SH-SY5Y (cell line): ENCODE measurements around the gene METTL22.

Experiments
- GATA2 ChIP-seq: IDR thresholded peaks from 2 replicates; pipeline ENCODE4 v1.6.1; 2011; ENCODE audit warnings: mild to moderate bottlenecking, low read depth, low read length
- GATA3 ChIP-seq: IDR thresholded peaks from 2 replicates; pipeline ENCODE4 v1.6.1; 2011; ENCODE audit warnings: low read depth, mild to moderate bottlenecking, low read length, moderate library complexity

DNA sequence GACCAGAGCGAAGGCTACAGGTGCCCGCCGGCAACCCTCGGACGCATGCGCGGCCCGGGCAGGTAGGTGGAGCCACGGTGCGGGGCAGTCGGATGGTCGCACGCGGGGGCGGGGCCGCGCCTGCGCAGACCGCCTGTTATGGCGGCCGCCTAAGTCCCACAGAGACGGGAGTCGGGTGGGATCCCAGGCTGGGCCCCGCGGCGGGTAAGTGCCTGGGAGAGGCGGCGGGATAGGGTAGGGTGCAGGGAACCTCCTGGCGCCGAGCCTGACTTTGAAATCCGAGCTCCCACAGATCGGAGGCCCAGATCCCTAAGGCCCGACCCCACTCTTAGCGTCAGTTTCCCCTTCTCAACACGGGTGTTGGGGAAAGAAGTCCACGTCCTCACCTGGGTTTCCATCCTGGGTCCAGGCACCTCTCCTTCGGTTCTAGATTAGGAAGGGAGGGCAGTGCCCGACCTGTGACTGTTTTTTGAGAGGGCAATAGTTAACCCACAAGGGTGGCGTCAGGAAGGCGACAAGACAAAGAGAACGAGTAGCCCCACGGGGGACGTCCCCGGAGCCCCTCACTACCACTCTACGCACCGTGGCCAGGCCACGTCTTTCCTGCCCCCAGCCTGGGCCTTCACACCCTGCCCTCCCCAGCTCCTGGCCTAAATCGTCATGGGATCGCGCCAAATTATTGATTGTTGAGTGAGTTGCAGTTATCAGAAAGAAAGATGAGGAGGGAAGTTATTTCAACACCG is at the start of gene METTL22:
- TF ChIP-seq GATA2 = no peak
- TF ChIP-seq GATA3 = no peak
